AG04450 (cell line): ENCODE data around the gene ATF4. TPM values are rescaled to one million over a fixed set of nuclear protein-coding genes. Genes with fewer than 3 reads are reported as not detected.

ENCODE experiments used
- CTCF ChIA-PET: fragments of 300-600, 350-600 bp; formaldehyde crosslinking; extraction: SDS; loops from one replicate; lab custom pipeline; 2022; ENCODE audit warnings: antibody characterized with exemption, inconsistent platforms; lab: Charles Lee
- POLR2A ChIA-PET: fragments of 350-600 bp; formaldehyde crosslinking; extraction: SDS; loops from one replicate; lab custom pipeline; 2021; ENCODE audit warnings: antibody characterized with exemption, inconsistent platforms; lab: Yijun Ruan, JAX
- DNase-seq: peaks from one replicate; pipeline ENCODE4 v3.0.0-alpha.2; 2011; ENCODE audit warnings: low read depth, low spot score
- H3K27ac ChIP-seq: one replicate; pipeline ENCODE4 v1.5.1; 2012; ENCODE audit warnings: low read depth, low read length, control low read depth
- H3K27me3 ChIP-seq: one replicate; pipeline ENCODE4 v1.6.0; 2012; ENCODE audit warnings: low read length; ENCODE audit not compliant: control insufficient read depth, insufficient read depth
- H3K4me3 ChIP-seq: 2 replicates; pipeline ENCODE4 v1.5.1; 2011; ENCODE audit warnings: mild to moderate bottlenecking, low read depth, low read length, control low read depth
- H3K9me3 ChIP-seq: 2 replicates; pipeline ENCODE4 v1.5.1; 2012; ENCODE audit warnings: low read length; ENCODE audit not compliant: control insufficient read depth, insufficient read depth
- polyA plus RNA-seq: library from polyadenylated mRNA; depleted of rRNA; stranded (reverse); fragments of >200 nt; gene quantifications from 2 replicates; pipeline ENCODE4 v1.2.3, GENCODE V29; 2011; rRNA removed
- TF ChIP-seq, protein P1 (sequence below): IDR thresholded peaks from 2 replicates; pipeline ENCODE4 v1.5.1; 2011; ENCODE audit warnings: low read depth, low read length, control low read depth, inconsistent platforms

Gene ATF4
- polyA plus RNA-seq, 1 experiment, result 936 TPM

GRCh38 chr22:39569066-39569465, 48.7 kb downstream of the ATF4 start:
- DNase-seq, result no peak
- POLR2A ChIA-PET, result no interaction called here
- Histone ChIP-seq H3K27me3 (peaks cover 18% of the 10 kb centered on the region), H3K9me3 (peaks cover 4% of the 10 kb centered on the region), H3K27ac (no peak overlapping the region), H3K4me3 (no peak overlapping the region)
- CTCF ChIA-PET, result no interaction called here
- TF ChIP-seq, protein P1, sequence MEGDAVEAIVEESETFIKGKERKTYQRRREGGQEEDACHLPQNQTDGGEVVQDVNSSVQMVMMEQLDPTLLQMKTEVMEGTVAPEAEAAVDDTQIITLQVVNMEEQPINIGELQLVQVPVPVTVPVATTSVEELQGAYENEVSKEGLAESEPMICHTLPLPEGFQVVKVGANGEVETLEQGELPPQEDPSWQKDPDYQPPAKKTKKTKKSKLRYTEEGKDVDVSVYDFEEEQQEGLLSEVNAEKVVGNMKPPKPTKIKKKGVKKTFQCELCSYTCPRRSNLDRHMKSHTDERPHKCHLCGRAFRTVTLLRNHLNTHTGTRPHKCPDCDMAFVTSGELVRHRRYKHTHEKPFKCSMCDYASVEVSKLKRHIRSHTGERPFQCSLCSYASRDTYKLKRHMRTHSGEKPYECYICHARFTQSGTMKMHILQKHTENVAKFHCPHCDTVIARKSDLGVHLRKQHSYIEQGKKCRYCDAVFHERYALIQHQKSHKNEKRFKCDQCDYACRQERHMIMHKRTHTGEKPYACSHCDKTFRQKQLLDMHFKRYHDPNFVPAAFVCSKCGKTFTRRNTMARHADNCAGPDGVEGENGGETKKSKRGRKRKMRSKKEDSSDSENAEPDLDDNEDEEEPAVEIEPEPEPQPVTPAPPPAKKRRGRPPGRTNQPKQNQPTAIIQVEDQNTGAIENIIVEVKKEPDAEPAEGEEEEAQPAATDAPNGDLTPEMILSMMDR, result no peak

DNA sequence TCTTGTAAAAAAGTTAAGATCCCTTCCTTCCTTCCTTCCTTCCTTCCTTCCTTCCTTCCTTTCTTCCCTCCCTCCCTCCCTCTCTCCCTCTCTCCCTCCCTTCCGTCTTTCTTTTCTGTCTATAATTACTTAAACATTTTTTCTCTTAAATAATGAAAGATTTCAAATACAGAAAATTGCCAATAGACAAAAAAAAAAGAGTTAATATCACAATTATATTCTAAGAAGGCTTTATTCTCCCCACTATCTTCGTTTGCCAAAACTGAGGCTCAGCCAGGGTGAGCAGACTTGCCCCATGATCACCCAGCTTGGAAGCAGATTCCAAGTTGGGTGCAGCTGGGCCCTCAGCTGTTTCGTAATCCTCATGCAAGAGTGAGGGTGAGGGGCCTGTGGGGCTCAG, 49.9 kb downstream of the ATF4 start:
- no peak for DNase-seq
- POLR2A ChIA-PET, result no interaction called here
- H3K4me3 ChIP-seq, result no peak overlapping the region
- H3K27ac ChIP-seq, result no peak overlapping the region
- peaks cover 18% of the 10 kb centered on the region for H3K27me3 ChIP-seq
- H3K9me3 ChIP-seq, result peaks cover 3% of the 10 kb centered on the region
- TF ChIP-seq, protein P1, result no peak
- CTCF ChIA-PET, result no interaction called here

GRCh38 chr22:39570665-39571064, 50.3 kb downstream of the ATF4 start, which contains the start of gene CACNA1I:
Gene CACNA1I (plus strand): TSS chr22:39570753. CDS start chr22:39570753, 0 bp downstream.
- H3K27me3 ChIP-seq, result peaks cover 18% of the 10 kb centered on the region
- H3K4me3 ChIP-seq, result no peak within 1 kb of the TSS
- H3K9me3 ChIP-seq, result peaks cover 3% of the 10 kb centered on the region
- ChIA-PET CTCF (no interaction called here), POLR2A (no interaction called here)
- no peak for DNase-seq
- TF ChIP-seq, protein P1, result no peak
- H3K27ac ChIP-seq, result no peak within 1 kb of the TSS

DNA sequence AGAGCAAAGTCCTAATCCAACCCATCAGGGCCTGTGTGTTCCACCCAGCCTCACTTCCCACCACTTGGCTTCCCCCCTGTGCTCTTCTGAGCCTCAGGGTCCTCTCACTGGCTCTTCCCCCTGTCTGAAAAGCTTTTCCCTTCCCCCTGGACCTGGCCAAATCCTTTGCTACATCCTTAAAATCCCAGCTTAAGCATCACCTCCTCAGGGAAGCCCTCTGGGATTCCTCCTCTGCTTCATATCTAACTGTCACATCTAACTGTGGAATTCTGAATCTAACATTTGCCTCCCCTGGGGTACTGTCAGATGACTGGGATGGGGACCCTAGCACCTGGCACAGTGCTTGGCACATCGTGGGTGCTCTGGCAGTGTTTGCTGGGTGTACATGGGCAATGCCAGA, 51.2 kb downstream of the ATF4 start:
- H3K4me3 ChIP-seq, result no peak overlapping the region
- H3K27me3 ChIP-seq, result peaks cover 16% of the 10 kb centered on the region
- POLR2A ChIA-PET, result no interaction called here
- no peak overlapping the region for H3K27ac ChIP-seq
- CTCF ChIA-PET, result no interaction called here
- peaks cover 3% of the 10 kb centered on the region for H3K9me3 ChIP-seq
- TF ChIP-seq, protein P1, result no peak
- no peak for DNase-seq

Other genes starting within 250 kb of the ATF4 start
- gene RPL3, start 200.9 kb upstream of the ATF4 start, polyA plus RNA-seq, result 3,445 and 3,813 TPM in 2 replicates
- gene SYNGR1, start 170.6 kb upstream of the ATF4 start, polyA plus RNA-seq, result 20.8 and 31.7 TPM in 2 replicates
- 16.7 and 18.7 TPM in 2 replicates for gene TAB1, start 120.8 kb upstream of the ATF4 start, polyA plus RNA-seq
- 0.10 and 0.15 TPM in 2 replicates for gene MGAT3, start 63.5 kb upstream of the ATF4 start, polyA plus RNA-seq
- 18.9 and 19.2 TPM in 2 replicates for gene MIEF1, start 18.3 kb upstream of the ATF4 start, polyA plus RNA-seq
- 50.8 and 53.0 TPM in 2 replicates for gene RPS19BP1, start 12.2 kb downstream of the ATF4 start, polyA plus RNA-seq
- not detected in 2 replicates for gene CACNA1I, start 50.2 kb downstream of the ATF4 start, polyA plus RNA-seq